Measurements from ENCODE around the gene GLRA3. TPM values are rescaled to one million over a fixed set of nuclear protein-coding genes. Genes with fewer than 3 reads are reported as not detected.

The GLRA3 gene
- total and polyA plus RNA-seq, 4 donors, result 0.06 to 0.15 TPM; not detected in 2

GRCh38 chr4:174626342-174627008, 202.6 kb downstream of the GLRA3 start:
- ATAC-seq (ENCODE audit: insufficient read depth, low FRiP score), result peak; percentile 39
- no peaks in the 10 kb centered on the region for H3K9me3 ChIP-seq (ENCODE audit: control insufficient read depth in 4 of 4, insufficient read depth in 3 of 4, low read length in 3 of 4)
- no peaks in the 10 kb centered on the region for H3K36me3 ChIP-seq (ENCODE audit: control insufficient read depth in 4 of 4, insufficient read depth in 4 of 4, low read length in 4 of 4)
- DNase-seq, result peak in 1 of 3 donors; percentile 36
- no peak for TF ChIP-seq CTCF (IDR thresholded peaks at IDR 0.05; ENCODE audit: control extremely low read depth, extremely low read depth)
- no peak overlapping the region for H3K27ac ChIP-seq (ENCODE audit: low read depth in 1 of 2, low read length in 1 of 2)
- H3K9ac ChIP-seq (ENCODE audit: insufficient read depth in 1 of 2, low read length in 2 of 2), result no peak overlapping the region
- no peak overlapping the region for H3K4me3 ChIP-seq
- 68 to 79% methylated on average over 1 of the region's 1 CpG for WGBS, 2 donors
- no peaks in the 10 kb centered on the region for H3K27me3 ChIP-seq (ENCODE audit: control insufficient read depth in 3 of 3, insufficient read depth in 3 of 3, low read length in 2 of 3)
- H3K4me1 ChIP-seq (ENCODE audit: control insufficient read depth in 5 of 5, insufficient read depth in 5 of 5, low read length in 5 of 5), result peaks cover 0 to 5% (median 0%) of the 10 kb centered on the region in 5 donors

GRCh38 chr4:174616661-174617060, 212.4 kb downstream of the GLRA3 start:
- Histone ChIP-seq H3K4me3 (no peak overlapping the region), H3K4me1 (ENCODE audit: control insufficient read depth in 5 of 5, insufficient read depth in 5 of 5, low read length in 5 of 5) (no peaks in the 10 kb centered on the region), H3K9me3 (ENCODE audit: control insufficient read depth in 4 of 4, insufficient read depth in 3 of 4, low read length in 3 of 4) (peaks cover 0 to 2% (median 0%) of the 10 kb centered on the region in 4 donors), H3K36me3 (ENCODE audit: control insufficient read depth in 4 of 4, insufficient read depth in 4 of 4, low read length in 4 of 4) (no peaks in the 10 kb centered on the region), H3K9ac (ENCODE audit: insufficient read depth in 1 of 2, low read length in 2 of 2) (no peak overlapping the region), H3K27me3 (ENCODE audit: control insufficient read depth in 3 of 3, insufficient read depth in 3 of 3, low read length in 2 of 3) (no peaks in the 10 kb centered on the region), H3K27ac (ENCODE audit: low read depth in 1 of 2, low read length in 1 of 2) (no peak overlapping the region)
- 42 to 57% methylated on average over 3 of the region's 3 CpGs for WGBS, 2 donors
- DNase-seq (no peak), ATAC-seq (ENCODE audit: insufficient read depth, low FRiP score) (no peak)
- no peak for TF ChIP-seq CTCF (IDR thresholded peaks at IDR 0.05; ENCODE audit: control extremely low read depth, extremely low read depth)

GRCh38 chr4:174613979-174614378, 215.1 kb downstream of the GLRA3 start:
- Histone ChIP-seq H3K9me3 (ENCODE audit: control insufficient read depth in 4 of 4, insufficient read depth in 3 of 4, low read length in 3 of 4) (peaks cover 0 to 2% (median 0%) of the 10 kb centered on the region in 4 donors), H3K36me3 (ENCODE audit: control insufficient read depth in 4 of 4, insufficient read depth in 4 of 4, low read length in 4 of 4) (no peaks in the 10 kb centered on the region), H3K27me3 (ENCODE audit: control insufficient read depth in 3 of 3, insufficient read depth in 3 of 3, low read length in 2 of 3) (no peaks in the 10 kb centered on the region), H3K4me3 (no peak overlapping the region), H3K9ac (ENCODE audit: insufficient read depth in 1 of 2, low read length in 2 of 2) (no peak overlapping the region), H3K4me1 (ENCODE audit: control insufficient read depth in 5 of 5, insufficient read depth in 5 of 5, low read length in 5 of 5) (no peaks in the 10 kb centered on the region), H3K27ac (ENCODE audit: low read depth in 1 of 2, low read length in 1 of 2) (no peak overlapping the region)
- no peak for TF ChIP-seq CTCF (IDR thresholded peaks at IDR 0.05; ENCODE audit: control extremely low read depth, extremely low read depth)
- DNase-seq (no peak), ATAC-seq (ENCODE audit: insufficient read depth, low FRiP score) (no peak)
- WGBS, 2 donors, result 14 to 37% methylated on average over 1 of the region's 1 CpG

- H3K4me1 ChIP-seq (ENCODE audit: control insufficient read depth in 5 of 5, insufficient read depth in 5 of 5, low read length in 5 of 5), result no peaks in the 10 kb centered on the region
- no peak overlapping the region for H3K4me3 ChIP-seq
- DNase-seq (no peak), ATAC-seq (ENCODE audit: insufficient read depth, low FRiP score) (no peak)
- H3K27ac ChIP-seq (ENCODE audit: low read depth in 1 of 2, low read length in 1 of 2), result no peak overlapping the region
- H3K9ac ChIP-seq (ENCODE audit: insufficient read depth in 1 of 2, low read length in 2 of 2), result no peak overlapping the region
- no peaks in the 10 kb centered on the region for H3K36me3 ChIP-seq (ENCODE audit: control insufficient read depth in 4 of 4, insufficient read depth in 4 of 4, low read length in 4 of 4)
- no peaks in the 10 kb centered on the region for H3K27me3 ChIP-seq (ENCODE audit: control insufficient read depth in 3 of 3, insufficient read depth in 3 of 3, low read length in 2 of 3)
- no peak for TF ChIP-seq CTCF (IDR thresholded peaks at IDR 0.05; ENCODE audit: control extremely low read depth, extremely low read depth)
- peaks cover 0 to 2% (median 0%) of the 10 kb centered on the region in 4 donors for H3K9me3 ChIP-seq (ENCODE audit: control insufficient read depth in 4 of 4, insufficient read depth in 3 of 4, low read length in 3 of 4)
- WGBS, 2 donors, result 88 to 90% methylated on average over 1 of the region's 1 CpG
These were observed 217.3 kb downstream of the GLRA3 start for GRCh38 chr4:174611792-174612191.
